GM19239 (cell line): ENCODE results near the gene CLSTN2.

Experiments used
- DNase-seq: peaks from one replicate; pipeline ENCODE4 v3.0.0; 2011; ENCODE audit warnings: low spot score; ENCODE audit not compliant: insufficient read length
- FAIRE-seq: peaks from 2 replicates; lab custom pipeline; 2011; peaks lifted over from hg19 to GRCh38; lab: Jason Lieb, UNC

Gene CLSTN2

GRCh38 chr3:140167600-140168281 is 232.8 kb downstream of the CLSTN2 start:
- DNase-seq (no peak), FAIRE-seq (no peak)

- FAIRE-seq (peak; percentile 92), DNase-seq (peak; percentile 28)
These were observed 235.6 kb downstream of the CLSTN2 start for GRCh38 chr3:140170612-140171011.

GRCh38 chr3:140176526-140176925 is 241.5 kb downstream of the CLSTN2 start:
- FAIRE-seq (no peak), DNase-seq (no peak)

GRCh38 chr3:140177943-140178342 is 243.0 kb downstream of the CLSTN2 start:
- FAIRE-seq, result no peak

GRCh38 chr3:140178482-140178881 is 243.5 kb downstream of the CLSTN2 start:
- DNase-seq, result no peak
- no peak for FAIRE-seq

More at GRCh38 chr3:140177943-140178342, 243.0 kb downstream of the CLSTN2 start:
- DNase-seq, result no peak

GRCh38 chr3:140180603-140181002 is 245.6 kb downstream of the CLSTN2 start:
- no peak for DNase-seq
- no peak for FAIRE-seq

- no peak for FAIRE-seq
- DNase-seq, result no peak
These were observed 250.4 kb downstream of the CLSTN2 start for GRCh38 chr3:140185375-140185774.

GRCh38 chr3:140186421-140186920 is 251.5 kb downstream of the CLSTN2 start:
- no peak for FAIRE-seq
- DNase-seq, result no peak

GRCh38 chr3:140187028-140187427 is 252.0 kb downstream of the CLSTN2 start:
- FAIRE-seq (no peak), DNase-seq (no peak)

GRCh38 chr3:140187656-140188221 is 252.8 kb downstream of the CLSTN2 start:
- FAIRE-seq (no peak), DNase-seq (no peak)

- DNase-seq (no peak), FAIRE-seq (no peak)
These were observed 253.3 kb downstream of the CLSTN2 start for GRCh38 chr3:140188285-140188684.

- DNase-seq, result no peak
- FAIRE-seq, result no peak
These were observed 254.3 kb downstream of the CLSTN2 start for GRCh38 chr3:140189267-140189666.

GRCh38 chr3:140189976-140190375 is 255.0 kb downstream of the CLSTN2 start:
- no peak for FAIRE-seq
- no peak for DNase-seq

GRCh38 chr3:140196970-140197369 is 262.0 kb downstream of the CLSTN2 start:
- no peak for FAIRE-seq
- no peak for DNase-seq

GRCh38 chr3:140198242-140198641 is 263.3 kb downstream of the CLSTN2 start:
- no peak for FAIRE-seq

GRCh38 chr3:140199008-140199407 is 264.0 kb downstream of the CLSTN2 start:
- FAIRE-seq, result no peak

More at GRCh38 chr3:140198242-140198641, 263.3 kb downstream of the CLSTN2 start:
- no peak for DNase-seq

GRCh38 chr3:140199743-140200142 is 264.8 kb downstream of the CLSTN2 start:
- FAIRE-seq (no peak), DNase-seq (no peak)

More at GRCh38 chr3:140199008-140199407, 264.0 kb downstream of the CLSTN2 start:
- DNase-seq, result no peak

- DNase-seq (no peak), FAIRE-seq (no peak)
These were observed 268.5 kb downstream of the CLSTN2 start for GRCh38 chr3:140203510-140203909.

GRCh38 chr3:140204271-140204984 is 269.4 kb downstream of the CLSTN2 start:
- DNase-seq (no peak), FAIRE-seq (no peak)

- no peak for DNase-seq
- FAIRE-seq, result no peak
These were observed 270.6 kb downstream of the CLSTN2 start for GRCh38 chr3:140205598-140205997.
